ENCODE measurements around the gene CCIN.
A peak's percentile ranks its signal among the peaks of the same experiment; 100 is the strongest.
"Not testable (repeated sequence)": the region's sequence is repeated elsewhere in the genome, so short reads cannot be mapped to it uniquely, and the experiment has no call there.

CCIN gene

GRCh38 chr9:36169166-36169565, at the start of gene CCIN:
TSS of gene CCIN (plus strand) at chr9:36169388. CDS start at chr9:36169503, 115 bp downstream.
- DNase-seq (ENCODE audit: low spot score): no peak

GRCh38 chr9:36119476-36119875, 49.7 kb upstream of the CCIN start:
- DNase-seq (ENCODE audit: low spot score): no peak

GRCh38 chr9:36120705-36121104, 48.5 kb upstream of the CCIN start:
- DNase-seq (ENCODE audit: low spot score): no peak

DNA sequence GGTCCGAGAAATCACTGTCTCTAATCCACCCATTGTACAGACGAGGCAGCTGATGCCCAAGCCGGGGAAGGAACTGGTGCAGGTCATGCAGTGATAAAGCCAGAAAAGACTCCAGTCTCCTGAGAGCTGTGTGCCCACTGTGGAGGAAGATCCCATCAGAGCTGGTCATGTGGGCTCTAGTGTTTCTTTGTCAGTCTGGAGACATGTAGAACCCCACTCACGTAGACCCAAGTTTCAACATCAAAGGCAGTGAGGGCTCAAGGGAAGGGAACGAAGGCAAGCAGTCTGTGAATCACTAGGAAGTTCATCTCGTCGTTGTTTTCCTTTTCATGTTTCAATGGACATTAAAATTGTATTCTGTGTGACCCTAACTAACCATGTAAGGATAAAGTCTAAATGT, 47.2 kb upstream of the CCIN start:
- no peak for DNase-seq (ENCODE audit: low spot score)

DNA sequence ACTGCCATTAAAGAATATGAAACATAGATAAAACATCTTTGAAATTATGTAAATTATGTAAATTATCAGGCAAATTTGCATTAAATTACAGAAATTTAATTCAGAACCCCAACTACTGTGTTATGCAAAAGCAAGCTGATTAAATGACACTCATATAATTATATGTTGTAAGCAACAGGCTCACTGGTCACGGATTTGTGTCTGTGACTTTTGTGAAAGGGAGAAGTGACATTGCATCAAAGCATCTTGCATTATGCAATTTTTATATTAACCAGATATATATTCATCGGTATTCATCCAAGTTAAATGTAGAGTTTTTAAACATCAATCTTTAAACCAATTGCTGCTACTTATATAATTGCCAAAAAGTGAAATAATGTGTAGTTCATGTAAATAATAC, 45.7 kb upstream of the CCIN start:
- no peak for DNase-seq (ENCODE audit: low spot score)

GRCh38 chr9:36125062-36125855, 43.9 kb upstream of the CCIN start:
- DNase-seq (ENCODE audit: low spot score): no peak

GRCh38 chr9:36126016-36126730, 43.0 kb upstream of the CCIN start:
- DNase-seq (ENCODE audit: low spot score): no peak

- DNase-seq (ENCODE audit: low spot score): no peak
Observed at GRCh38 chr9:36127652-36128244, 41.4 kb upstream of the CCIN start.

GRCh38 chr9:36128349-36128748, 40.8 kb upstream of the CCIN start:
- no peak for DNase-seq (ENCODE audit: low spot score)

- no peak for DNase-seq (ENCODE audit: low spot score)
Observed at GRCh38 chr9:36129139-36129538, 40.0 kb upstream of the CCIN start.

DNA sequence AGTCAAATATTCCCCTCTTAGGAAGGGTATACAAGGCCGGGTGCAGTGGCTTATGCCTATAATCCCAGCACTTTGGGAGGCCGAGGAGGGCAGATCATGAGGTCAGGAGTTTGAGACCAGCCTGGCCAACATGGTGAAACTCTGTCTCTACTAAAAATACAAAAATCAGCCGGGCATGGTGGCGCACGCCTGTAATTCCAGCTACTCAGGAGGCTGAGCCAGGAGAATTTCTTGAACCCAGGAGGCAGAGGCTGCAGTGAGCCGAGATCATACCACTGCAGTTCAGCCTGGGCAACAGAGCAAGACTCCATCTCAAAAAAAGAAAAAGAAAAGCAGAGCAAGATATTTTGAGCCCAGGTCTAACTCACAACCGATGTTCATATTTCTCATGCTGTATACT, 37.5 kb upstream of the CCIN start:
- DNase-seq (ENCODE audit: low spot score): not testable (repeated sequence)

DNA sequence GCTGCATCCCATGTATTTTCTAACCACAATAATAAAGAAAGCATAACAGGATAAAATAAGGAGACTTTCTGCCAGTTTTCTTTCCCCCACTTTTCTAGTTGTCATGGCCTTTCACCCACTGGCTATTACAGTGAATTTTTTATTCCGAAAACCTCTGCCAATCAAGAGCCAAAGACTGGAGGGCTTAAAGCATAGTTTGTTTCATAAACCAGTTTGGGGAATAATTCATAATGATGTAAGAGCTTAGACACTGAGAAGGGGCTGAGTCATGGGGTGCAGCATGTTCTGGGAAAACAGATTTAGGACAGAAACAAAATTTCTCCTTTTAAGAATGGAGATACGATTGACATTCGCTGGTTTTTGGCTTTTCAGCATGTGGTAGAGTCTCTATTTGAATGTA, 37.1 kb upstream of the CCIN start:
- DNase-seq (ENCODE audit: low spot score): no peak

DNA sequence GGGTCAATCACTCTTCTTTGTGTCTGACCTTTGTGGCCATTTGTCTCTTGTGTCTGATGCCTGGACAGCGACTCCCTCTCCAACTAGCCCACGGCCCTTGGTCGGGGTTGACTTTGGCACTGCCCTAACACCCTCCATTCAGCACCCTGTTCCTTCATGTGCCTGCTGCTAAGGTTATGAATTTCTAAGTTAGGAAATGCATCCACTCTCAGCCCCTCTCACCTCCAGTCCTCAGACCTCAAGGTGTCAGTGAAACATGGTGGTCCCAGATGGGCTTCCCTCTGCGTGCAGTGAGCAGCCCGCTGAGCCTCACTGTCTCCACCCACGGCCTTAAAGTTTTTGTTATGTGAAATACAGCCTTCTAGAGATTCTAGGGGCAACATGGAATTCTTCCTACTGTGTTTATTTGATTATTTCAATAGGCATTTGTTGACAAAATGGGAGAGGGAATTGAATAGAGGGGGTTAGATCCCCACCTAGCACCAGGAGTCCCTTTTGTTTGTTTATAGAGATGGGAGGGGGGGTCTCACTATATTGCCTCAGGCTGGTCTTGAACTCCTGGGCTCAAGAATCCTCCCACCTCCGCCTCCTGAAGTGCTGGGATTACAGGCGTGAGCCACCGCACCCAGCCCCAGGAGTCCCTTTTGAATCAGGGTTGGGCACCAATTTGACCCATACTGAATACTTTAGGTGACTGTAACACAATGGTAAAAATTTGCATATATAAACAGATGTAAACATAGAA, 34.3 kb upstream of the CCIN start:
- DNase-seq (ENCODE audit: low spot score): no peak

GRCh38 chr9:36135741-36136271, 33.4 kb upstream of the CCIN start:
- no peak for DNase-seq (ENCODE audit: low spot score)

DNA sequence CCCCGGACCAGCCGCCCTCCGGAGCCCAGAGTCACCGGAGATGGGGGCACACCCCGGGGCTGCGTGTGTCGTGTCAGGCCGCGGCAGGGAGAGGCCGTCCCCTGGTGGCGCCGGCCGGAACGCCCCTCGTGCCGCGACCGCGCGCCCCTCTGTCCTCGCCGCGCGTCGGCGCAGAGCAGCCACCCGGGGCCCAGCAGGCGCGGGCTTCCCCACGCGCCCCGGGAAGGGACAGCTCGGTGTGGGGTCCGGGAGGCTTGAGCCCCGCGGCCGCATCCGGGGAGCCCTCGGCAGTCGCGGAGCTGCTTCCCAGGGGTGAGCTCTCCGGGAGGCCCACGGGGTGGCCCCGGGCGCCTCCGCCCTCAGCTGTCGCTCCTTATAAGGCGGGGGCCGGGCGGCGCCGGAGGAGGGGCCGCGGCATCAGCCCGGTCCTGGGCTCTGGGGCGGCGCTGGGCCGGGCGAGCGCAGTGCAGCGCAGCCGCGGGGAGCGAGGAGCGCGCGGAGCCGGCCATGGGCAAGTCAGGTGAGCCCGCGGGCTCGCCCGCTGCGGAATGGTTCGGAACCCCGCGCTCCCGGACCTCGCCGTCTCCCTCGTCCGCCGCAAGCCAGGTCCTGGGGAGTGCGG, 32.8 kb upstream of the CCIN start, which contains the start of gene GLIPR2:
GLIPR2 (plus strand) TSS at position 462 of the 622 bp plus-strand sequence; CDS start at position 508, 46 bp downstream.
- DNase-seq (ENCODE audit: low spot score): peak; percentile 76

- DNase-seq (ENCODE audit: low spot score): no peak
Observed at GRCh38 chr9:36136894-36137391, 32.2 kb upstream of the CCIN start.

- DNase-seq (ENCODE audit: low spot score): peak; percentile 51
Observed at GRCh38 chr9:36137392-36138004, 31.7 kb upstream of the CCIN start.

- no peak for DNase-seq (ENCODE audit: low spot score)
Observed at GRCh38 chr9:36138496-36138895, 30.7 kb upstream of the CCIN start.

DNA sequence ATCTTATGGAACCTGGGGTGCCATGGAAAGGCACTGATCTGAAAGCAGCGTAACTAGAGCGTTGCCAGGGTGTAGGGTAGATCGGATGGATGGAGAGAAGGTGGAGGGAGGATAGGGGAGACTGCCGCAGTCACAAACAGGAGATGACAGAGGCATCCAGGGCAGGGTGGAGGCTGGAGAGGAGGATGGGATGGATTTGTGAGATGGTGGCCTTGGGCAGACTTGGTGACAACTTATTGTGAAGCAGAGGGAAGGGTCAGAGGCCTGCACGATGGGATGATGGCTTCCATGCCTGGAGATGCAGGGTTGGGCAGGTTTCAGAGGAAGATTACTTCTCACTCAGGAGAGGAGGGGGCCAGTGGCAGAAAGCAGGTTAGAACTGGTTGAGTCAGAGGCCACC, 30.3 kb upstream of the CCIN start:
- no peak for DNase-seq (ENCODE audit: low spot score)

All from pons (tissue), 1 donor.